Hepatocyte (in vitro differentiated cells): ENCODE measurements around the gene THAP7. TPM values are rescaled to one million over a fixed set of nuclear protein-coding genes. Genes with fewer than 3 reads are reported as not detected.

Experiments
- DNase-seq: peaks from one replicate; pipeline ENCODE4 v3.0.0-alpha.2; 2016; ENCODE audit warnings: low spot score
- H2AFZ ChIP-seq: fragments of 200-600 bp; sonication (generic); 2 replicates; pipeline ENCODE4 v1.6.0; 2016; ENCODE audit warnings: antibody characterized with exemption, mild to moderate bottlenecking
- H3K27ac ChIP-seq: fragments of 200-600 bp; sonication (generic); 2 replicates; pipeline ENCODE4 v1.5.1; 2016; ENCODE audit warnings: mild to moderate bottlenecking
- H3K27me3 ChIP-seq: fragments of 200-600 bp; sonication (generic); 2 replicates; pipeline ENCODE4 v1.6.1; 2016
- H3K36me3 ChIP-seq: fragments of 200-600 bp; sonication (generic); replicated peaks from 2 replicates; pipeline ENCODE4 v1.5.1; 2016; ENCODE audit warnings: low read depth; ENCODE audit not compliant: insufficient read depth
- H3K4me1 ChIP-seq: fragments of 200-600 bp; sonication (generic); 2 replicates; pipeline ENCODE4 v1.5.1; 2016; ENCODE audit warnings: mild to moderate bottlenecking, moderate library complexity; ENCODE audit not compliant: insufficient read depth
- H3K4me2 ChIP-seq: fragments of 200-600 bp; sonication (generic); 2 replicates; pipeline ENCODE4 v1.6.0; 2016
- H3K4me3 ChIP-seq: fragments of 200-600 bp; sonication (generic); 2 replicates; pipeline ENCODE4 v1.5.1; 2016; ENCODE audit warnings: mild to moderate bottlenecking
- H3K79me2 ChIP-seq: fragments of 200-600 bp; sonication (generic); 2 replicates; pipeline ENCODE4 v1.6.0; 2017; ENCODE audit warnings: mild to moderate bottlenecking
- H3K9me2 ChIP-seq: fragments of 200-600 bp; sonication (generic); replicated peaks from 2 replicates; pipeline ENCODE4 v1.6.0; 2017; ENCODE audit warnings: mild to moderate bottlenecking; ENCODE audit not compliant: insufficient read depth
- H3K9me3 ChIP-seq: fragments of 200-600 bp; sonication (generic); 2 replicates; pipeline ENCODE4 v1.5.1; 2016; ENCODE audit warnings: low read depth, mild to moderate bottlenecking
- H4K20me1 ChIP-seq: fragments of 200-600 bp; sonication (generic); 2 replicates; pipeline ENCODE4 v1.6.0; 2016; ENCODE audit warnings: mild to moderate bottlenecking; ENCODE audit not compliant: insufficient read depth, poor library complexity, severe bottlenecking
- CTCF ChIP-seq: fragments of 200-600 bp; sonication (generic); IDR thresholded peaks from 2 replicates; pipeline ENCODE4 v1.5.1; 2016; ENCODE audit warnings: antibody characterized with exemption, mild to moderate bottlenecking; ENCODE audit not compliant: poor library complexity
- EZH2 ChIP-seq: fragments of 200-600 bp; sonication (generic); IDR thresholded peaks from 2 replicates; pipeline ENCODE4 v1.6.1; 2016; ENCODE audit warnings: antibody characterized with exemption, mild to moderate bottlenecking, borderline replicate concordance
- EZH2phosphoT487 ChIP-seq: fragments of 200-600 bp; sonication (generic); IDR thresholded peaks from one replicate; pipeline ENCODE4 v1.6.1; 2018; ENCODE audit warnings: antibody characterized with exemption, mild to moderate bottlenecking, low read depth, moderate library complexity; ENCODE audit not compliant: unreplicated experiment, severe bottlenecking
- WGBS: methylation state at CpG from one replicate; pipeline ENCODE4 v1.1.6; 2016; ENCODE audit warnings: low lambda C conversion rate; ENCODE audit errors: missing lambda C conversion rate; 5-methylcytosine and 5-hydroxymethylcytosine counted together
- polyA plus RNA-seq: library from polyadenylated mRNA; unstranded; fragments of >200 nt; fragmentation: Nextera tagmentation; extraction: Ambion mirVana; gene quantifications from 2 replicates; pipeline ENCODE4 v1.2.1, GENCODE V29; 2016
- total RNA-seq: library from RNA; depleted of rRNA; stranded (reverse); fragments of >200 nt; gene quantifications from 2 replicates; pipeline ENCODE4 v1.2.3, GENCODE V29; 2014

The THAP7 gene
- total and polyA plus RNA-seq, 2 experiments from 2014 or later: 26.2 to 41.2 TPM

DNA sequence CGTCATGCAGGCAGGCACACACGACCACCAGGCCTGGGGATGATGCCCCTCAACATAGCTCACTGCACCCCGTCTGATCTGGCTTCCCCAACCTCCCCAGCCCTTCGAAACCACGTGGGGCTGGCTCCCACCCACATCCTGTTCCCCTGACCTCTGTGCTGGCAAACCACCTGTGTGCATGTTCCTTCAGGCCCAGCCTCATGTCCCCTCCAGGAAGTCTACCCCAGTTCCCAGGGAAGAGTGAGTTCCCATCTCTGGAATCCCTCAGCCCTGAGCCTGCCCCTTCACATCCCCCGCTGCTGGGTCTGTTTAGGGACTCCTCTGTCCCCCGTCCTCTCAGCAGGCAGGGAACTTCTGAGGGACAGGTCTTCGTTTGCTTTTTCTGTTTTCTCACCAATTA lies 23.3 kb upstream of the THAP7 start:
- no peaks in the 10 kb centered on the region for H3K79me2 ChIP-seq
- H2AFZ ChIP-seq: no peak overlapping the region
- DNase-seq: no peak
- no peaks in the 10 kb centered on the region for H3K36me3 ChIP-seq
- no peak overlapping the region for H3K4me2 ChIP-seq
- no peaks in the 10 kb centered on the region for H4K20me1 ChIP-seq
- WGBS: 77% methylated on average over 8 of the region's 8 CpGs
- TF ChIP-seq CTCF: no peak
- H3K27ac ChIP-seq: no peak overlapping the region
- H3K4me3 ChIP-seq: no peak overlapping the region
- H3K27me3 ChIP-seq: no peaks in the 10 kb centered on the region
- no peaks in the 10 kb centered on the region for H3K4me1 ChIP-seq
- H3K9me3 ChIP-seq: no peaks in the 10 kb centered on the region
- H3K9me2 ChIP-seq: no peaks in the 10 kb centered on the region

- TF ChIP-seq CTCF: no peak
- TF ChIP-seq EZH2: no peak
- no peak for TF ChIP-seq EZH2phosphoT487
- DNase-seq: no peak
- no peaks in the 10 kb centered on the region for H3K9me3 ChIP-seq
- no peaks in the 10 kb centered on the region for H3K9me2 ChIP-seq
- no peaks in the 10 kb centered on the region for H3K79me2 ChIP-seq
- H3K27ac ChIP-seq: no peak overlapping the region
- no peaks in the 10 kb centered on the region for H3K4me1 ChIP-seq
- no peak overlapping the region for H2AFZ ChIP-seq
- no peaks in the 10 kb centered on the region for H3K36me3 ChIP-seq
- H3K27me3 ChIP-seq: no peaks in the 10 kb centered on the region
- WGBS: 84% methylated on average over 13 of the region's 13 CpGs
- H3K4me3 ChIP-seq: no peak overlapping the region
- no peak overlapping the region for H3K4me2 ChIP-seq
- H4K20me1 ChIP-seq: no peaks in the 10 kb centered on the region
These were observed 21.2 kb upstream of the THAP7 start for GRCh38 chr22:21022955-21023614.

- no peaks in the 10 kb centered on the region for H4K20me1 ChIP-seq
- WGBS: 86% methylated on average over 9 of the region's 10 CpGs
- H3K4me3 ChIP-seq: no peak overlapping the region
- H3K4me1 ChIP-seq: no peaks in the 10 kb centered on the region
- no peaks in the 10 kb centered on the region for H3K36me3 ChIP-seq
- TF ChIP-seq CTCF: no peak
- TF ChIP-seq EZH2phosphoT487: no peak
- TF ChIP-seq EZH2: no peak
- H3K27ac ChIP-seq: no peak overlapping the region
- H3K4me2 ChIP-seq: no peak overlapping the region
- no peaks in the 10 kb centered on the region for H3K9me2 ChIP-seq
- H3K79me2 ChIP-seq: no peaks in the 10 kb centered on the region
- H2AFZ ChIP-seq: no peak overlapping the region
- DNase-seq: no peak
- no peaks in the 10 kb centered on the region for H3K9me3 ChIP-seq
- no peaks in the 10 kb centered on the region for H3K27me3 ChIP-seq
These were observed 20.6 kb upstream of the THAP7 start for GRCh38 chr22:21022507-21022906.
